NCI-H2081 treated with DMSO at 0.1 percent for 48 hours (cell line): ENCODE data around the gene CCL27.

Experiments
- DNase-seq: peaks from one replicate; lab custom pipeline; 2025; lab: John Stamatoyannopoulos, UW

Gene CCL27

GRCh38 chr9:34627716-34628655 lies 34.5 kb downstream of the CCL27 start:
- no peak for DNase-seq

DNA sequence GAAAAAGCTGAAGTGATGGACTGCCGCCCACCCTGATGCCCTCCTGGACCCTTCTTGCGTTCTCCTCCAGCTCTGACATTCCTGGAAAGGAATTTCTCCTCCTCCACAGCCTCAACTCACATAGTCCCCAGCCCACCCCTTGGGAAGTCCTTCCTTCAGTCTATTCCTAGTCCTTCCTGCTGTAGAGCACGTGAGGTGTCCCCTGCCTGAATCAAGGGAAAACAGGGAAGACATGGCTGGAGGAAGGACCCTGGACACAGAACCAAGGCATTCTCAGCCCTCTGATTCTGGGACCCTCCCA lies 37.3 kb downstream of the CCL27 start:
- no peak for DNase-seq

DNA sequence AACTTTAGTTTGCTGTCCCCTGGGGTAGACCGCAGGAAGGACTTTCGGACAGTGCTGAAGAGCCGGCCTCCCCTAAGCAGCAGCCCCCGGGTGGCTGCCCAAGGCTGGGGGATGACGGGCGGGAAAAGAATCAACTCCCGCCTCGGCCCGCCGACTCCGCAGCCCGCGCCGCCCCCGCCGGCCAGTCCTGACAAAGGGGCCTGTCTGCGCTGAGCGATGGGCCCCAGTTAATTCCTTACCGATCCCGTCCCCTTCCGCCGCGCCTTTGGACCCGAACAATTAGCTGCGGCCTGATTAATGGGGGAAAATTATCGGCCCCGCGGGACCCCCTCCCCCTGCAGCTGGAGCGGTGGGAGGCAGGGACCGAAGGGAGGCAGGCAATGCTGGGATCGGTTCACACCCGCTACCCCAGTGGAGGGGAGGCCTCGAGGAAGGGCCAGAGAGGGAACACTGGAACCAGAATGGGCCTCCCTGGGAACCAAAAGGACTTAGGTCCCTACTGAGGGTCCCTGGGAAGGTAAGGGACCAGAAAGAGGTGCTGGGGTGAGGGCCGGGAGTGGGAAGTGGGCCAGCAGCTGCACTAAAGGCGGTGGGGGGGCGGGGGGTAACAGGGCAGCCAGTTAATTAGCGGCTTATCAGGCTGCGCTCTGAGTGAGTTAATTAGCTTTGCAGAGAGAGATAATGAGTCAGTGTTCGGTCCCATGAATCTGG lies 37.8 kb downstream of the CCL27 start:
- no peak for DNase-seq

GRCh38 chr9:34623374-34624235 lies 38.9 kb downstream of the CCL27 start:
- no peak for DNase-seq

DNA sequence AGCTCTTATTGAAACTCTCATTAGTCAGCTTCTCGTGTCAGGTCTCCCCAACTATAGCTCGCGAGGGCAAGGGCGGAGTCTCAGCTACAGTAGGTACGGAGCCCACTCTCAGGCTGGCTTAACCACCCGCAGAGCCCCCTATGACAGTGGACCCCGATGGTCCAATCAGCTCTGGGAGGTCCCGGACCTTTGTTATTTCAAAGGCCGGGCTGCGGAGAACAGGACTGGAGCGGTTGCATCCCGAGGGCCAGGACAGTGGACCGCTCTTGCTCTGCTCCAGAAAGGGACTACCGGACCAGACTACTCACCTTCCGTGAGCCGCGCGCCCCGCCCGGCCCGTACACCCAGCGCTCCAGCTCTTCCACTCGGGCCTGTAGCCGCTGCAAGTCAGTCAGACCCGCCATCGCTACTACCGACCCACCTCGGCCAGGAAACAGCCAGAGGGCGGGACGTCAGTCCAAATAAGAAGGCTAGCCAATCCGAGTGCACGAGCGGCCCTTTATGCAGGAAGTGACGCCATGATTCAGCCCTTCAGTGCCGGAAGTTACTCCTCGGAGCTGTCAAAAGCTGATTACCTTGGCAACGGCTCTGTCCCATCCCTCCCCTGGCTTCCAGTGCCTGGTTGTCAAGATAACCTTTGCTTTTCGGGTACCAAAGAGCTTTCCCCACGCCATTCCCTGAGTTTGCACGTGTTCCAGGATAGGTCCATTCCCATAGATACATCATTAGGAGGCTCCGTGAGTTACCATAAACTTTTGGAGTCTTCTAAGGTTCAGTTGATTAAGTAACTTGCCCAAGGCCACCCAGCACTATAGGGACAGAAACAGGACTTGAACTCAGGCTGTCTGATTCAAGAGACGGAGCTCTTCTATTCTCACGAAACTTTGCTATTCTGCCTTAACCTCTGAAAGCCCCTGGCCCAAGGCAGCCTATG lies 42.1 kb downstream of the CCL27 start, which contains the start of gene DCTN3:
DCTN3 (minus strand) TSS at position 435 of the 934 bp plus-strand sequence; CDS start at position 404, 31 bp downstream.
- DNase-seq = peak; percentile 95

DNA sequence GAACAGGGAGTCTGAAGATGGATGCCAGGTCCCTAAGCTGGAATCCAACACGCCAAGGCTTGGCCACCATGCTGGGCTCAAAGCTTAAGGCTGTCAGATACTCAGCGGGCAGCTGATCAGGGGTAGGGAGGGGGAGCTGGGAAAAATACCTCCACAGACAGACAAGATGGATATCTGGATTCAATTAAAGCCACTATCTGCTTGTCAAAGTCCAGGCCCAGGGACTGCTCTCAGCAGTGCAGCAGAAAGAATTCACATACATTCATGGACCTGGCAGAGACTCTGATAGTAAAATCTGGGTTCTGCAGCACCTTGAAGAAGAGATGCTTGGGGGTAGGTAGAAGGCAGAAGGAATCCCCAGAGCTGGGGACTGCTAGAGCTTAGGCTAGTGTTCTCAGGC lies 47.3 kb downstream of the CCL27 start:
- no peak for DNase-seq

DNA sequence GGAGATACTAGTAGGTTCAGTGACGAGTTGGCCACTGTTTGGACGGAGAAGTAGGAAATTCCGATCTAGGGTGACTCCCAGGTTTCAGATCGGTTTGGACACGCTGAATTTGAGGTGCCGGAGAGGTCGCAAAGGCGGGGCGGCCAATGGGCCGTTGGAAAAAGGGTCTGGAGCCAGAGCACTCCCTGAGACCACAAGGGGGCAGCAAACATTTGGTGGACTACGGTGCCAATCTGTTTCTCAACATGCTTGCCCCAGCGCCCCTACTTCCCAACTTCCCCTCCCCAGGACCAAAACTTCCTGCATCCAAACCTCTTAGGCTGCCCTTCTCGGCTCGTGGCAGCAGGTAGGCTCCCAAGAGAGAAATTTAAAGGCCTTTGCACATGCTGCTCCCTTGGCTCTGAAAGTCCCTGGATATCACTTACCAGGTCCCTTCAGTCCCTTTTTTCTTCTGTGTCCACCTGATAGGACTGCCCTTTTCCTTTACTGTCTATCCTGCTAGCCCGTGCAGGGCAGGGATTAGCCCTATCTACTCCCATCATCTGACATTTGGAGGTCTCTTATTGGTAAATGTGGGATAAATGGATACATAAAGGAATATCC lies 49.6 kb downstream of the CCL27 start:
- DNase-seq = peak; percentile 22
